GM19328 (cell line): ENCODE measurements around the gene TSEN34.
A peak's percentile ranks its signal among the peaks of the same experiment; 100 is the strongest.

ENCODE experiments used
- ATAC-seq: cut with Tn5 transposase; IDR thresholded peaks from one replicate; pipeline ENCODE4 v1.9.1; 2021; ENCODE audit warnings: mild to moderate bottlenecking, moderate library complexity; ENCODE audit not compliant: unreplicated experiment

Gene TSEN34

DNA sequence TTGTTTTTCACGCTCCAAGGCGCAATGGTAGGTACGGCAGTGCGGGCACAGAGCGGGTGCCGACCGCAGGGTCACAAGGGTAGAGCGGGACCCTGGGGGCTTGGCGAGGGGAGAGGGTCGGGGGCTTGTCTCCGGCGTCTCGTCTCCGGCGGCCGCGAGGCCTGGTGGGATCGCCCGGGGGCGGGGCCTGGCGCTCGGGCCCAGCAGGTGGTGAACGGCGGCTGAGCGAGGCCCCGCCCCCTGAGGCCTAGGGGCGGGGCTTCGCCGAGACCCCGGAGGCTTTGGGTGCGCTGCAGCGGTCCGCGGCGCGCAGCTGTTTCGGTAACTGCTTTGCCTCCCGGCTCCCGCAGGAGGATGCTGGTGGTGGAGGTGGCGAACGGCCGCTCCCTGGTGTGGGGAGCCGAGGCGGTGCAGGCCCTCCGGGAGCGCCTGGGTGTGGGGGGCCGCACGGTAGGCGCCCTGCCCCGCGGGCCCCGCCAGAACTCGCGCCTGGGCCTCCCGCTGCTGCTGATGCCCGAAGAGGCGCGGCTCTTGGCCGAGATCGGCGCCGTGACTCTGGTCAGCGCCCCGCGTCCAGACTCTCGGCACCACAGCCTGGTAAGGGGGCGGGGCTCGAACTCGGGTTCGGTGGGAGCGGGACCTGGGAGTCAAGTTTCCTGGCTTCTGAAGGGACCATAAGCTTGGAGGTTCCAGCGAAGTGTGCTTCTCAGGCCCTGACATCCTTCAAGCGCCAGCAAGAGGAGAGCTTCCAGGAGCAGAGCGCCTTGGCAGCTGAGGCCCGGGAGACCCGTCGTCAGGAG is at the start of gene TSEN34:
TSS of gene TSEN34 (plus strand) at position 298 of the 800 bp plus-strand sequence. CDS start at position 355, 57 bp downstream.
- ATAC-seq, result peak; percentile 17

DNA sequence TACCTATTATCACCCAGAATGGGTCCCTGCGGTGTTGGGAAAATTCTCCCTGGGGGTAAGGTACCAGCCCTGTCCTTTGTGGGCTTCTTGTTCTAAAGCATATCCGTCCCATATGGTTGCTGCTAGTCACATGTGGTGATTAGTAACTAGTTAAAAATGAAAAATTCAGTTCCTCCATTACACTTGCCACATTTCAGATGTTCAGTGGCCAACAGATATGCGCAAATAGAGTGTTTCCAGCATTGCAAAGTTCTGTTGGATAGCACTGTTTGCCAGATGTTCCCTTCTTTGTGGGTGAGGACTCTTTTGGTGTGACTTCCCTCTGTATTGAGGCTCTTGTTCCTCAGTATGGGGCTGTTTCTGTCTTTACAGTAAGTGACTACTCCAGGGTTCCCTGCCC is 49.8 kb upstream of the TSEN34 start:
- ATAC-seq, result no peak

DNA sequence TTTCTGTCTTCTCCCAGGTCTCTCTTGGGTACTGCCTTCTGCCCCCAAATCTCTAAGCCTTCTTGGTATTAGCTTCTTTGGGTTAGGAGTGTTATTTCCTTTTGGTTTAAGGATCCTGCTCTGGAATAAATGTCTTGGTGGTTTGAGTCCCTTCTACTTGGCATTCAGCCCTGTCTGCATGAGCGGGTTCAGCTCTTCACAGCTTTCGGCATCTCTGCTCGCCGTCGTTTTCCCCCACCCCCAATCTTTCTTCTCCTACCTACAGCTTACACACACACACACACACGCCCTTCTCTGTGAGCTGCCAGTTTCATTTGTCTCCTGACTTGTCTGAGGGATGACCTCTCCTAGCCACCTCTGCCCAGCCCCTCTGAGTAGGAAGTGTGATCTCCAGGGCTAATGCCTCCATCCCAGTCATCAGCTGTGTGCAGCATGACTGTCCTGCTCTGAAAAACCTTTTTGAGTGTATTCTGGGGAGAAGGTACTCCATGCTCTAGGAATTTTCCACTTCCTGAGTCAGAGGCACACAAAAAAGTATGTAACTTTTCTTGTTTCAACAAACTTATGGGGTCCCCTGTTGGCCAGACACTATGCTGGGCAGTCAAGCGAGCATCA is 48.8 kb upstream of the TSEN34 start:
- no peak for ATAC-seq

DNA sequence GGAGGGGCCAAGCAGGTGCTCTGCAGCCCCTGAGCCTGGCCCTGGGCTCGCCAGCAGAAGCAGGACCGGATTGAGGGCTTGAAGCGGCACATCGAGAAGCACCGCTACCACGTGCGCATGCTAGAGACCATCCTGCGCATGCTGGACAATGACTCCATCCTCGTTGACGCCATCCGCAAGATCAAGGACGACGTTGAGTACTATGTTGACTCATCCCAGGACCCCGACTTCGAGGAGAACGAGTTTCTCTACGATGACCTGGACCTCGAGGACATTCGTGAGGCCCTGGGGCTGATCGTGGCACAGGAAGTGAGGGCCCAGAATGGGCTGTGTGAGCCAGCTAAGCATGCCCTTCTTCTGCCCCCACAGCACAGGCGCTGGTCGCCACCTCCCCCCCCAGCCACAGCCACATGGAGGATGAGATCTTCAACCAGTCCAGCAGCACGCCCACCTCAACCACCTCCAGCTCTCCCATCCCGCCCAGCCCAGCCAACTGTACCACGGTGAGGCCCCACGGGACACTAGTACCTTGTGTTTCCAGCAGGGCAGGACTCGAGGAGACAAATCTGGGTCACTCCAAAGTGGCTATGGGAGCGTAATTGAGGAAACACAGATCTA is 45.5 kb upstream of the TSEN34 start:
- no peak for ATAC-seq

DNA sequence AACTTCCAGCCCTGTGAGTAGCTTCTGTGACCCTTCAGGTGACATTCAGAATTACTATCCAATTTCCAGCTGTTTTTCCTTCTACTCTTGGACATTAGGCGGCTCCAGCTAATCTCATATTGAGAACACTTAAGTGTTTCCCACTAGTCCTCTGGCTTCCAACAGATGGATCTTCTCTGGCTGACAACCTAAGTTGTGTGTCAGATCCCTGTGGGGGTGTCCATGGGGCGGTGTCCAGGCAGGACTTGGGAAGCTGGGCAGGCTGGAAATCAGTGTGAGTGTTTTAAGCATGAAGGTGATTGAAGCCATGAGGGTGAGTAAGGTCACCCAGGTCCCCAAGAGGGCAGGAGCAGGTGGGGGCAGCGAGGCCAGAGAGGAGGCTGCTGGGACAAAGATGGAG is 43.4 kb upstream of the TSEN34 start:
- no peak for ATAC-seq

DNA sequence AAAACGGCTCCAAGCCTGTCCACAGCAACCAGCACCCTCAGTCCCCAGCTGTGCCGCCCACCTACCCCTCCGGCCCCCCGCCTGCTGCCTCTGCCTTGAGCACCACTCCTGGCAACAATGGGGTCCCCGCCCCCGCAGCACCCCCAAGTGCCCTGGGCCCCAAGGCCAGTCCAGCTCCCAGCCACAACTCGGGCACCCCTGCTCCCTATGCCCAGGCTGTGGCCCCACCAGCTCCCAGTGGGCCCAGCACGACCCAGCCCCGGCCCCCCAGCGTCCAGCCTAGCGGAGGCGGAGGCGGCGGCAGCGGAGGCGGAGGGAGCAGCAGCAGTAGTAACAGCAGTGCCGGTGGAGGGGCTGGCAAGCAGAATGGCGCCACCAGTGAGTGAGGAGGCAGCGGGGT is 43.0 kb upstream of the TSEN34 start:
- ATAC-seq, result no peak

DNA sequence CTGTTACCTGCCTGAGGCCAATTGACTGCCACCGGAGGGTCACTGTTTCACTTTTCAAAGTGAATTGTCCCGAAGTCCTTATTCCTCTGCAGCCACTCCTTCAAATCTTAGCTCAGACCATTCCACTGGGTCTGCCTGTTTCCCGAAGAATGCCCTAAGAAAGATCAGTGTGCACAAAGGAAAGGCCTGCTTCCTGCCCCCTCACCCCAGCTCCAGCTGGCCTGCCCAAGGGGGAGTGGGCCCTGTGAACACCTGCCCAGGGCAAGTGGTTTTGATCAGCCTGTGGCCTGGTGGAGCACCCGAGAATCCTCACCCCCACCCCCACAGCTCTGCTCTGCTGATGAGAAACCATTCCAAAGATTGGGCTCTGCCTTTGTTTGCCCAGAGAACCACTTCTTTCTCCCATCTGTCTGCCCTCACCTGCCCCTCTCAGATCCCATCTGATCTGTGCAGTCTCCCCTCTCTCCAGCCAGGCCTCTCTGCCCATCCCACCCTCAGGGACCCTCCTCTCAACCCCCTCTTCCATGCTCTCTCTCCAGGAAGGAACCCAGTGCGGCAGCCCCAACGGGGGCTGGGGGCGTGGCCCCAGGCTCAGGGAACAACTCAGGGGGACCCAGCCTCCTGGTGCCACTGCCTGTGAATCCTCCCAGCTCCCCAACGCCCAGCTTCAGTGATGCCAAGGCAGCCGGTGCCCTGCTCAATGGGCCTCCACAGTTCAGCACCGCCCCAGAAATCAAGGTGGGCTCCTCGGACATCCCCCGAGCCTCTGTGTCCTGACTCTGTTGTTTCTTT is 41.9 kb upstream of the TSEN34 start:
- ATAC-seq, result no peak

DNA sequence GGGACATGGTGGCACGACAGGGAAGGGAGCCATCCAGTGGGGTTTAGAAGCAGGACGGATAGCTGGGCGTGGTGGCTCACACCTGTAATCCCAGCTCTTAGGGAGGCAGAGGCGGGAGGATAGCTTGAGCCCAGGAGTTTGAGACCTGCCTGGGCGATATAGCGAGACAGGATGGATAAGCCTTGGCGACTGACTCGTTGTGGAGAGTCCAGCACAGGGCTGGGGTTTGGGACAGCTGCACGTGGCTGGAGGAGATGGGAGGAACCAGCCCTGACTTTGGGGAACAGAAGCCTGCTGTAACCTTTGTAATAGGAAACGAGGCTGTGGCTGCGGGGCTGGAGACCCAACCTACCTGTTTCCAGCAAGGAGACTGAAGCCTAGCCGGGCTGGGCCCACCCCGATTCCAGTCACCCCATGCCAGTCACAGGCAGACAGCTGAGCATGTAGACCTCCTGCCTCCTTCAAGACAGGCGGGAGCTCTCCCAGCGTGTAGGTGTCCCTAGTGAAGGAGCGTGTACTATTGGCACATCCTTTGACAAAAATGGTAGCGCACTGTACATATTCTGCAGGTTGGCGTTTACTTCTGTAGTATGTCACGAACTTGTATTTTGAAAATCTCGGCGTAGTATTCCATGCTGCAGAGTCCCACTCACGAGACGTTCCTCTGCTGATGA is 39.6 kb upstream of the TSEN34 start:
- ATAC-seq, result no peak

DNA sequence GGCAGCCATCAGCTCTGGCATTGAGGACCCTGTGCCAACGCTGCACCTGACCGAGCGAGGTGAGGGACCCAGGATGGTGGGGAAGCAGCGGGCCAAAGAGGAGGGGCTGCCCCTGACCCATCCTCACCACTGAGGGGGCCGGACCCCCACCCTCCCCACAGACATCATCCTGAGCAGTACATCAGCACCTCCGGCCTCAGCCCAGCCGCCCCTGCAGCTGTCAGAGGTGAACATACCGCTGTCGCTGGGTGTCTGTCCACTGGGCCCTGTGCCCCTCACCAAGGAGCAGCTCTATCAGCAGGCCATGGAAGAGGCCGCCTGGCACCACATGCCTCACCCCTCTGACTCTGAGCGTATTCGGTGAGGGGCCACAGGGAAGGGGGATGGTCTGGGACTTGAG is 38.8 kb upstream of the TSEN34 start:
- ATAC-seq, result no peak

DNA sequence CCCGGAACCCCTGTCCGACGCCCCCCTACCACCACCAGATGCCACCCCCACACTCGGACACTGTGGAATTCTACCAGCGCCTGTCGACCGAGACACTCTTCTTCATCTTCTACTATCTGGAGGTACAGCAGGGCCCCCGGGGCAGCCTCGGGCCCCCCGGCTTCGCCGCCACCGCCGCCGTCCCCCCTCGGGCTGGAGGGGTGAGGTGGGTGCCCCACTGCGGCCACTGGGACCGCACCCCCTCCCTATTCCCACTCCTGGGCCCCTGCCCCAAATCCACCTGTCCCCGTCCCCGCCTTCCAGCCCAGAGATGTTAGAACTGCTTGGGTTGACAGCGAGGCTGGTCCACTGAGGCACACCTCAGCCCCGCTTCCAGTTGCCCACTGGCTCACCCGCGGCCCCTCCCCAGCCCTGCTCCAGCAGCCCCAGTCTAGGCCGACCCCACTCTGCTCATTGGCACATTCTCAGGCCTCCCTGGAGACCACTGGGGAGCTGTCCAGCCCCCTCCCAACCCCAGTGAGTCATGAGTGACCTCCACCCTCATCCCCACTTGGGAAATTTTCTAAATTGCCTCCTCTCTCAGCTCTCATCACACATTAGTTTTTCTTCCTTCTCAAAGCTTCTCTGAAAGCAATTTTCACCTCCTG is 38.1 kb upstream of the TSEN34 start:
- ATAC-seq, result no peak

DNA sequence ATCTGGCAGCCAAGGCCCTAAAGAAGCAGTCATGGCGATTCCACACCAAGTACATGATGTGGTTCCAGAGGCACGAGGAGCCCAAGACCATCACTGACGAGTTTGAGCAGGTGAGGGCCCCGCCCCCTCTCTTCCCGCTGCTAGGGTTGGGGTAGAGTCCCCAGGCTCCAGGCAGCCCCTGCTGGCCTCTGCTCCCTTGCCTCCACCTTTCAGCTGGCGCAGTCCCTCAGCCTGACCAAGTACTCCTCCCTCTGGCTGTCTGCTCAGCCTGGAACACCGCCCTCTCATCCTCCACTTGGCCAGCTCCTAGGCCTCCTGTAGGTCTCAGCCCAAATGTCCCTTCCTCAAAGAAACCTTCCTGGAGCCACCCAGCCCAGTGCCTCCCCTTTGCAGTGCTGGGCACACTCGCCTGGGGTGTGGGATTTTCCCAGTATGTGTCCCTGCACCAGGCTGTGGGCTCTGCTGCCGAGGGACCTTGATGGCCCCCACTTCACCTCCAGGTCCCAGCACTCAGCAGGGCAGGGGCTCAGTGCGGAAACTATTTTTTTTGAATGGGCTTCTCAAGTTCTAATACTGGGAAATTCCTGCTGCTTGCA is 37.3 kb upstream of the TSEN34 start:
- ATAC-seq, result no peak

DNA sequence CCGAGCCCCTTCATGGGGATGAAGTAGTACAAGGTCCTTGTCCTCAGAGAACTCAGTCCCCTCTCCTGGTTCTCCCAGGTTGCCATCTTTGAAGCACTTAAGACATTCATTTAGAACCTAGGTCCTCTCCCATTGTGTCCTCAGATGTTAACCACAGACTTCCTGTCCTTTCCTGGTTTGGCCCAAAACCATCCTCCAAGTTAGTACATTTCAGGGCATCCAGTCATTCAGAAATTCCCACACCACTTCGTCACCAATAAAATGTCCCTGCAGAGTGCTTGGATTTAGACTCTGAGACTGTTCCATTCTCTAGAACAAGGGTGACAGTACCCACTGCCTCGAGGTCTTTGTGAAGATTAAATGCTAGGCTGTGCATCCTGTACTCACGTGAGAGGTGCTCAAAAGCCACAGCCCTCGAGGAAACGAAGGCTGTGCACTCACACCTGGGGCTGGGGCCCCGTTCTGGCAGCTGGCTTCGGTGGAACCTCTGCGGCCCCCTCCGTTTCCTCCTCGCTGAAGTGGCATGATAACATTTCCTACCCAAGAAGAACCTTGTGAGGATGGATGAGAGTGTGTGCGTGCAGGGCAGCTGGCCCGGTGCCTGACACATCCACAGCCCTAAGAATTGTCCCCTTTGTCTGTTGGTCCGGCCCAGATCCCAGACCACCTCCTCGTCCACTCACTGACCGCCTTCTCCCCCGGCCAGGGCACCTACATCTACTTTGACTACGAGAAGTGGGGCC is 36.3 kb upstream of the TSEN34 start:
- ATAC-seq, result no peak

DNA sequence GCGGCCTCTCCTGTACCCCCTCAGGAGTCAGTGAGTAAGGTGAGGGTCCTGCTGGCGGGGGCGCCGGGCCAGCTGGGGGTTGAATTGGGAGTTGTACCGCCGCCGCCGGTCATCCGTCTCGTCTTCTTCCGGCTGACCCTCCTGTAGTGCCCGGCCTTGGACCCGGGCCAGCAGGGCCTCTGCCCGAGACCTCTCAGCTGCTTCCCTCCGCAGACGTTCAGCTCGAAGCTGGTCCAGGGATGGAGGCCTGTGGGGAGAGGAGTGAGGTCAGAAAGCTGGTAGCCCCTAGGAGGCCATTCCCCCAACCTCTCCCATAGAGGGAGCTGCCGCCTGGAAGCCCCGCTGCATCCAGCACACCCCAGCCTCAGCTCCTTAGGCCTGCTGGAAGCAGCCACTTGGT is 35.4 kb upstream of the TSEN34 start:
- no peak for ATAC-seq

DNA sequence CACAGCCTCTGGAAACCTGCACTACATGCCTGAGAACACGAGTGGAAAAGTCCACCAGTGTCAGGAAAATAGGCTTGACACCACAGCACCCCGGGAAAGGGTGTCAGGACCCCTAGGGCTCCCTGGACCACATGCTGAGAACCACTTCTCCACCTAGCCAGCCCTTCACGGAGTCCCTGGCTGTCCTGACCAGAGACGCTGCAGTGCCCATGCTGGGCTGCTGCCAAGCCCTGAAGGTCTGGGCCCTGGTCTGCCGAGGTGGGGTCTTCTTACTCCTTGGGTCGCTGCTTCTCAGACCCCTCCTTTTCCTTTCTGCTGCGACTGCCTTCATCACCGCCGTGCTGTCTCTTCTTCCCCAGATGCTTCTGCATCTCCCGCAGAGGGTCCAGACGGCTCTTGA is 34.6 kb upstream of the TSEN34 start:
- no peak for ATAC-seq

DNA sequence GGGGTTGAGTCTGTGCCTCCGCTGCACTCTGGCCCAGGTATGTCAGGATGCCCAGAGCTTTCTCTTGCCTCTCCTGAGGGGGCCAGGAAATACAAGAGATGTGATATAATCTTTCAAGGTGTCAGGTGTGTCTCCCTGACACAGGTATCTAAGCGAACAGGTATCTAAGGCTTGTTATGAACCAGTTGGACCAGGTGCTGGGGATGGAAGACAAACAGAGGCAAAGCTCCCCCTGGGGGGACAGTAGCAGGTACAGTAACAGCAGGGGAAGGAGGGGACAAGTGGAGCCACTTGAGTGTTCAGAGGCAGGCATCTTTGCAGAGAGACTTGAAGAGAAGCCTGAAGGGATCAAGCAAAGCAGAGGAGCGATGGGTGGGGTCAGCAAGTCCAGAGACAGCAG is 34.2 kb upstream of the TSEN34 start:
- ATAC-seq, result no peak

DNA sequence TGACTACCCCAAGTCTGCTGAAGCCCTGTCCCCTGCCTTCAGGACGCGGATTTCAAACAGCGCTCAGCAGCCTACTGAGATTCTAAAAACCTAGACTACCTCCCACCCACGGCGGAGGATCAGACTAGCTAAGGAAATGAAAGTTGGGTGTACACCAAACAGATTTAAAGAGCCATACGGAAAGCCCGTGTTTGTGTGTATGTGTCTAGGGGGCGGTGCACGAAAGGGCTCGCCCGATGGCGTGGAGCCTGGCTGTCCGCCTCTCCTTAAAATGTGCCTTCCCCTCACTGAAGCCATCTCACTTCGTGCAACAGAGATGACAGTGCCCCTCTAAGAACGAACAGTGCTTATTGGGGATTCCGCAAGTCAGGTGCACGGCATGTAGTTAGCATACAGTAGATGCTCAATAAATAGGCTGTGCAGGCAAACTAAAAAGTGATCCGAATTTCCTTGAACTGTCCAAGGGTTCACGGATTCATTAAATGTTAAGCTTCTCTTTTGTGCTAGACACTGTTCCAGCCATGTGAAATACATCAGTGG is 32.2 kb upstream of the TSEN34 start:
- ATAC-seq, result no peak

DNA sequence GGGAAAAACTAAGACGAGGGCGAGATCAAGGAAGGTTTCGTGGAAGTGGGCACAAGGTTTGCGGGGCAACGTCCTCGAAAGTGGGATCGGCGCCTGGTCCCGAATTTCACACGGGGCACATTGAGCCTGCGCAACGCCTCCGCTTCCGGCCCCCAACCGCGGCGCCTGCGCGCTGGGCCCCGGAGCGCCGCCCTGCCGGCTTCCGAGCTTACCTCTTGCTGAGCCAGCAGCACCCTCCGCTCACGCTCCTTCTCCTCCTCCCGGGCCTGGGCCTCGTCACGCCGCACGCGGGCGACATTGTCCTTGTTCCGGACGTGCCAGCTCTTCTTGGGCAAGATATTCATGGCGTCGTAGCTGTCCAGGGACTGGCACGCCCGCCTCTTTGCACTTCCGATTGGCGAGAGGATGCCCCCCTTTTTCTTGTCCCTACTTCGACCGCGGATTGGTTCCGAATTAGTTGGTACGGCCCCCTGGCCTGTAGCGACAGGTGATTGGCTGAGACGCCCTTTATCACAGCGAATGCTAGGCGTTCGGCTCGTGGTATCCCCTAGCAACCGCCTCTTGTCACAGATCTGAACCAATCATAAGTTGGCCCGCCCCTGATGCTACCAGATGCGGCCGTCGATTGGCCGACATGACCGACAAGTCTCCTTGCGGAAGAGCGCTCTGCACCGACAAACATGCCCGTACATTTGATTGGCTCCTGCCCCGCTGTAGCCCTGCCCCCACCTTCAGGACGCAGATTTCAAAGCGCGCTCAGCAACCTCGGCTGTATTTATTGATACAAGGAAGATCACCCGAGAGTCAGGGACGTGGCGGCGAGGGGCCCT is 31.5 kb upstream of the TSEN34 start, which contains the start of gene LENG1:
TSS of gene LENG1 (minus strand) at position 370 of the 830 bp plus-strand sequence. CDS start at position 344, 26 bp downstream.
- ATAC-seq, result peak; percentile 94
